HL-60/S4 treated with retinoic acid at 250 ng/mL for 4 days and 3 days (cell line): ENCODE results near the gene NCOA5.

Experiments used
- in situ Hi-C: fragments of 300-500 bp; cut with MboI; formaldehyde crosslinking; loops from 2 replicates; pipeline ENCODE4 v1.7.0; 2022; ENCODE audit warnings: low sequenced_read_pairs

NCOA5 gene

GRCh38 chr20:46063652-46064054, 26.1 kb downstream of the NCOA5 start:
- in situ Hi-C loops, result no loop called here

- in situ Hi-C loops, result no loop called here
These were observed 26.6 kb downstream of the NCOA5 start for GRCh38 chr20:46063151-46063550.

- in situ Hi-C loops, result no loop called here
These were observed 27.1 kb downstream of the NCOA5 start for GRCh38 chr20:46062621-46063020.

- in situ Hi-C loops, result no loop called here
These were observed 27.6 kb downstream of the NCOA5 start for GRCh38 chr20:46062151-46062550.

- in situ Hi-C loops, result no loop called here
These were observed 28.8 kb downstream of the NCOA5 start for GRCh38 chr20:46060975-46061374.

GRCh38 chr20:46060301-46060881, 29.4 kb downstream of the NCOA5 start:
- in situ Hi-C loops, result no loop called here

- in situ Hi-C loops, result no loop called here
These were observed 31.0 kb downstream of the NCOA5 start for GRCh38 chr20:46058599-46059281.

- in situ Hi-C loops, result no loop called here
These were observed 31.7 kb downstream of the NCOA5 start for GRCh38 chr20:46057856-46058598.

GRCh38 chr20:46056970-46057855, 32.5 kb downstream of the NCOA5 start:
- in situ Hi-C loops, result no loop called here

- in situ Hi-C loops, result no loop called here
These were observed 33.5 kb downstream of the NCOA5 start for GRCh38 chr20:46056027-46056833.

- in situ Hi-C loops, result no loop called here
These were observed 34.5 kb downstream of the NCOA5 start for GRCh38 chr20:46055269-46055668.

GRCh38 chr20:46054606-46055005, 35.2 kb downstream of the NCOA5 start:
- in situ Hi-C loops, result no loop called here

GRCh38 chr20:46053416-46053815, 36.3 kb downstream of the NCOA5 start:
- in situ Hi-C loops, result no loop called here

- in situ Hi-C loops, result no loop called here
These were observed 38.0 kb downstream of the NCOA5 start for GRCh38 chr20:46051556-46052308.

GRCh38 chr20:46050885-46051284, 38.9 kb downstream of the NCOA5 start:
- in situ Hi-C loops, result no loop called here

GRCh38 chr20:46050444-46050843, 39.3 kb downstream of the NCOA5 start:
- in situ Hi-C loops, result no loop called here

- in situ Hi-C loops, result no loop called here
These were observed 39.9 kb downstream of the NCOA5 start for GRCh38 chr20:46049815-46050214.

- in situ Hi-C loops, result no loop called here
These were observed 40.6 kb downstream of the NCOA5 start for GRCh38 chr20:46049190-46049589.

GRCh38 chr20:46047821-46048220, 41.9 kb downstream of the NCOA5 start:
- in situ Hi-C loops, result no loop called here
